ENCODE measurements around the gene G3BP1. TPM values are rescaled to one million over a fixed set of nuclear protein-coding genes. Genes with fewer than 3 reads are reported as not detected.

Gene G3BP1
- total and polyA plus RNA-seq, 4 donors: 19.1 to 171 (median 87.0) TPM

GRCh38 chr5:151795426-151795825, 23.7 kb downstream of the G3BP1 start:
- peaks cover 0 to 5% (median 0%) of the 10 kb centered on the region in 5 donors for H3K4me1 ChIP-seq (ENCODE audit: control insufficient read depth in 5 of 5, insufficient read depth in 5 of 5, low read length in 5 of 5)
- DNase-seq (no peak), ATAC-seq (ENCODE audit: insufficient read depth, low FRiP score) (no peak)
- no peak overlapping the region for H3K27ac ChIP-seq (ENCODE audit: low read depth in 1 of 2, low read length in 1 of 2)
- H3K36me3 ChIP-seq (ENCODE audit: control insufficient read depth in 4 of 4, insufficient read depth in 4 of 4, low read length in 4 of 4): peaks cover 32 to 67% (median 38%) of the 10 kb centered on the region in 4 donors
- no peaks in the 10 kb centered on the region for H3K9me3 ChIP-seq (ENCODE audit: control insufficient read depth in 4 of 4, insufficient read depth in 3 of 4, low read length in 3 of 4)
- H3K4me3 ChIP-seq: no peak overlapping the region
- 92 to 97% methylated on average over 1 of the region's 1 CpG for WGBS, 2 donors
- no peak for TF ChIP-seq CTCF (IDR thresholded peaks at IDR 0.05; ENCODE audit: control extremely low read depth, extremely low read depth)
- H3K27me3 ChIP-seq (ENCODE audit: control insufficient read depth in 3 of 3, insufficient read depth in 3 of 3, low read length in 2 of 3): no peaks in the 10 kb centered on the region
- no peak overlapping the region for H3K9ac ChIP-seq (ENCODE audit: insufficient read depth in 1 of 2, low read length in 2 of 2)

DNA sequence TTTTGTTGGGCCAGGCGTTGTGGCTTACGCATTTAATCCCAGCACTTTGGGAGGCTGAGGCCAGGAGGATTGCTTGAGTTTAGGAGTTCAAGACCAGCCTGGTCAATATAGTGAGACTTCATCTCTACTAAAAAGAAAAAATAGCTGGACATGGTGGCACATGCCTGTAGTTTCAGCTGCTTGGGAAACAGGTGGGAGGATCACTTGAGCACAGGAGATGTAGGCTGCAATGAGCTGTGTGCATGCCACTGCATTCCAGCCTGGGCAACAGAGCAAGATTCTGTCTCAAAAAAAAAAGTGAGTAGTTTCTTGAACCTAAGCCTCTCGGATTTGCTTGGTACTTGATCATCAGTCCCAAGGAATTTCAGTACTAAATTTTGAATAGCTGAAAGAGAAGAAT, 26.9 kb downstream of the G3BP1 start:
- no peak for ATAC-seq (ENCODE audit: insufficient read depth, low FRiP score)
- H3K27me3 ChIP-seq (ENCODE audit: control insufficient read depth in 3 of 3, insufficient read depth in 3 of 3, low read length in 2 of 3): no peaks in the 10 kb centered on the region
- H3K4me1 ChIP-seq (ENCODE audit: control insufficient read depth in 5 of 5, insufficient read depth in 5 of 5, low read length in 5 of 5): peaks cover 0 to 7% (median 0%) of the 10 kb centered on the region in 5 donors
- H3K4me3 ChIP-seq: no peak overlapping the region
- peaks cover 28 to 64% (median 34%) of the 10 kb centered on the region in 4 donors for H3K36me3 ChIP-seq (ENCODE audit: control insufficient read depth in 4 of 4, insufficient read depth in 4 of 4, low read length in 4 of 4)
- H3K27ac ChIP-seq (ENCODE audit: low read depth in 1 of 2, low read length in 1 of 2): no peak overlapping the region
- H3K9me3 ChIP-seq (ENCODE audit: control insufficient read depth in 4 of 4, insufficient read depth in 3 of 4, low read length in 3 of 4): no peaks in the 10 kb centered on the region
- DNase-seq: no peak
- no peak for TF ChIP-seq CTCF (IDR thresholded peaks at IDR 0.05; ENCODE audit: control extremely low read depth, extremely low read depth)
- no peak overlapping the region for H3K9ac ChIP-seq (ENCODE audit: insufficient read depth in 1 of 2, low read length in 2 of 2)
- WGBS, 2 donors: 97% methylated on average over 3 of the region's 3 CpGs

- DNase-seq: no peak
- Histone ChIP-seq H3K36me3 (ENCODE audit: control insufficient read depth in 4 of 4, insufficient read depth in 4 of 4, low read length in 4 of 4) (peaks cover 28 to 62% (median 36%) of the 10 kb centered on the region in 4 donors), H3K27ac (ENCODE audit: low read depth in 1 of 2, low read length in 1 of 2) (no peak overlapping the region), H3K9ac (ENCODE audit: insufficient read depth in 1 of 2, low read length in 2 of 2) (no peak overlapping the region), H3K4me3 (no peak overlapping the region), H3K9me3 (ENCODE audit: control insufficient read depth in 4 of 4, insufficient read depth in 3 of 4, low read length in 3 of 4) (no peaks in the 10 kb centered on the region), H3K4me1 (ENCODE audit: control insufficient read depth in 5 of 5, insufficient read depth in 5 of 5, low read length in 5 of 5) (peaks cover 0 to 7% (median 0%) of the 10 kb centered on the region in 5 donors), H3K27me3 (ENCODE audit: control insufficient read depth in 3 of 3, insufficient read depth in 3 of 3, low read length in 2 of 3) (no peaks in the 10 kb centered on the region)
- ATAC-seq (ENCODE audit: insufficient read depth, low FRiP score): no peak
- WGBS, 2 donors: 73 to 77% methylated on average over 3 of the region's 3 CpGs
- TF ChIP-seq CTCF (IDR thresholded peaks at IDR 0.05; ENCODE audit: control extremely low read depth, extremely low read depth): no peak
Measured at GRCh38 chr5:151799407-151799806, 27.7 kb downstream of the G3BP1 start.

DNA sequence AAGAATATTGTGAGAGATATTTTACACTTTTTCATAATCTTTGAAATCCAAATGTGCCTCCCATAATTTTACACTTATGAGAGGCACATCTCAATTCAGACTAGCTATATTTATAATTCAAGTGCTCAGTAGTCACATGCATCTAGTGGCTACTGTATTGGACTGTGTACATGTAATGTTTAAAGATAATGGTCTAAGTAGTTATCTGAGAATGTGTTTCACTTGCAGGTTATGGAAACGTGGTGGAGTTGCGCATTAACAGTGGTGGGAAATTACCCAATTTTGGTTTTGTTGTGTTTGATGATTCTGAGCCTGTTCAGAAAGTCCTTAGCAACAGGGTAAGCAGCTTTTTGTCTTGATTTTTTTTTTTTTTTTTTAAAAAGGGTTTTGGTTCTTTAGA, 28.8 kb downstream of the G3BP1 start:
- WGBS, 2 donors: 36 to 71% methylated on average over 2 of the region's 2 CpGs
- no peak overlapping the region for H3K4me3 ChIP-seq
- no peak overlapping the region for H3K9ac ChIP-seq (ENCODE audit: insufficient read depth in 1 of 2, low read length in 2 of 2)
- H3K27ac ChIP-seq (ENCODE audit: low read depth in 1 of 2, low read length in 1 of 2): no peak overlapping the region
- TF ChIP-seq CTCF (IDR thresholded peaks at IDR 0.05; ENCODE audit: control extremely low read depth, extremely low read depth): no peak
- peaks cover 28 to 52% (median 33%) of the 10 kb centered on the region in 4 donors for H3K36me3 ChIP-seq (ENCODE audit: control insufficient read depth in 4 of 4, insufficient read depth in 4 of 4, low read length in 4 of 4)
- no peaks in the 10 kb centered on the region for H3K9me3 ChIP-seq (ENCODE audit: control insufficient read depth in 4 of 4, insufficient read depth in 3 of 4, low read length in 3 of 4)
- H3K27me3 ChIP-seq (ENCODE audit: control insufficient read depth in 3 of 3, insufficient read depth in 3 of 3, low read length in 2 of 3): no peaks in the 10 kb centered on the region
- DNase-seq: no peak
- no peak for ATAC-seq (ENCODE audit: insufficient read depth, low FRiP score)
- H3K4me1 ChIP-seq (ENCODE audit: control insufficient read depth in 5 of 5, insufficient read depth in 5 of 5, low read length in 5 of 5): peaks cover 0 to 10% (median 0%) of the 10 kb centered on the region in 5 donors

Data from lung (tissue), 12 donors.